WTC11 (cell line): Measurements from ENCODE around the gene CLEC1A. TPM values are rescaled to one million over a fixed set of nuclear protein-coding genes. Genes with fewer than 3 reads are reported as not detected.

ENCODE experiments used
- ATAC-seq: fragments of 200-7000 bp; cut with Tn5 transposase; 2 replicates; pipeline ENCODE4 v1.10.0; 2021; ENCODE audit warnings: mild to moderate bottlenecking, moderate library complexity
- CTCF ChIA-PET: fragments of 300-600 bp; sonication (Branson Sonifier 250); formaldehyde crosslinking; loops from one replicate; lab custom pipeline; 2021; ENCODE audit warnings: antibody characterized with exemption; lab: Charles Lee
- POLR2A ChIA-PET: fragments of 350-600 bp; sonication (Branson Sonifier 250); formaldehyde crosslinking; loops from one replicate; lab custom pipeline; 2021; ENCODE audit warnings: antibody characterized with exemption; lab: Charles Lee
- DNase-seq: peaks from one replicate; pipeline ENCODE4 v3.0.0; 2021; ENCODE audit warnings: low spot score
- H3K27ac Mint-ChIP-seq: 2 replicates; pipeline ENCODE4 v1.8.0; 2021; ENCODE audit warnings: mixed read lengths
- H3K27me3 Mint-ChIP-seq: 2 replicates; pipeline ENCODE4 v1.8.0; 2021; ENCODE audit warnings: low read depth, mild to moderate bottlenecking, moderate library complexity, mixed read lengths
- H3K36me3 Mint-ChIP-seq: 2 replicates; pipeline ENCODE4 v1.8.0; 2021; ENCODE audit warnings: mixed read lengths
- H3K4me1 Mint-ChIP-seq: 2 replicates; pipeline ENCODE4 v1.8.0; 2022; ENCODE audit warnings: mixed read lengths
- H3K4me3 Mint-ChIP-seq: 2 replicates; pipeline ENCODE4 v1.8.0; 2021; ENCODE audit warnings: mild to moderate bottlenecking, moderate library complexity, mixed read lengths
- H3K9me3 Mint-ChIP-seq: 2 replicates; pipeline ENCODE4 v1.8.0; 2021; ENCODE audit warnings: mixed read lengths
- CBFB ChIP-seq: sonication (generic); formaldehyde crosslinking; IDR thresholded peaks from 2 replicates; pipeline ENCODE4 v1.8.1; 2022; ENCODE audit warnings: mild to moderate bottlenecking, low read depth, missing genetic modification reagents
- FOXP1 ChIP-seq: sonication (generic); formaldehyde crosslinking; IDR thresholded peaks from 2 replicates; pipeline ENCODE4 v1.8.0; 2022; ENCODE audit warnings: missing genetic modification reagents, mild to moderate bottlenecking, moderate library complexity, borderline replicate concordance
- IRF2 ChIP-seq: sonication (generic); formaldehyde crosslinking; IDR thresholded peaks from 2 replicates; pipeline ENCODE4 v1.8.0; 2022; ENCODE audit warnings: low read depth, missing genetic modification reagents, borderline replicate concordance
- NFATC4 ChIP-seq: fragments of 250-450 bp; sonication (Bioruptor Pico); IDR thresholded peaks from 2 replicates; pipeline ENCODE4 v1.9.0; 2021; ENCODE audit warnings: mild to moderate bottlenecking
- NFE2L1 ChIP-seq: sonication (generic); formaldehyde crosslinking; IDR thresholded peaks from 2 replicates; pipeline ENCODE4 v1.8.1; 2023; ENCODE audit warnings: missing genetic modification reagents
- NFYB ChIP-seq: sonication (generic); formaldehyde crosslinking; conservative IDR thresholded peaks from 2 replicates; pipeline ENCODE4 v1.8.0; 2022; ENCODE audit warnings: low read depth, missing genetic modification reagents
- TP53 ChIP-seq: sonication (generic); formaldehyde crosslinking; IDR thresholded peaks from 2 replicates; pipeline ENCODE4 v1.8.1; 2023; ENCODE audit warnings: mild to moderate bottlenecking, missing genetic modification reagents
- ZNF317 ChIP-seq: sonication (generic); formaldehyde crosslinking; IDR thresholded peaks from 2 replicates; pipeline ENCODE4 v1.8.1; 2023; ENCODE audit warnings: low read depth, mild to moderate bottlenecking, moderate library complexity, missing genetic modification reagents, borderline replicate concordance
- total RNA-seq: library from RNA; stranded (reverse); gene quantifications from 3 replicates; pipeline ENCODE4 v1.2.3, GENCODE V29; 2021
- TF ChIP-seq, protein P1 (sequence below): fragments of 250-450 bp; sonication (Bioruptor Pico); IDR thresholded peaks from 2 replicates; pipeline ENCODE4 v2.1.2; 2022; ENCODE audit warnings: mild to moderate bottlenecking, moderate library complexity
- TF ChIP-seq, protein P2 (sequence below): sonication (generic); formaldehyde crosslinking; IDR thresholded peaks from 2 replicates; pipeline ENCODE4 v1.8.1; 2023; ENCODE audit warnings: mild to moderate bottlenecking, missing genetic modification reagents, moderate library complexity
- TF ChIP-seq, protein P3 (sequence below): fragments of 250-450 bp; sonication (Bioruptor Pico); IDR thresholded peaks from 2 replicates; pipeline ENCODE4 v1.8.0; 2021; ENCODE audit warnings: mild to moderate bottlenecking
- TF ChIP-seq, protein P4 (sequence below): sonication (generic); formaldehyde crosslinking; IDR thresholded peaks from 2 replicates; pipeline ENCODE4 v1.8.0; 2023; ENCODE audit warnings: missing genetic modification reagents, mild to moderate bottlenecking, borderline replicate concordance
- TF ChIP-seq, protein P5 (sequence below): sonication (generic); formaldehyde crosslinking; IDR thresholded peaks from 2 replicates; pipeline ENCODE4 v1.8.0; 2022; ENCODE audit warnings: missing genetic modification reagents
- TF ChIP-seq, protein P6 (sequence below): fragments of 250-450 bp; sonication (Bioruptor Pico); IDR thresholded peaks from 2 replicates; pipeline ENCODE4 v1.9.0; 2021; ENCODE audit warnings: mild to moderate bottlenecking
- TF ChIP-seq, protein P7 (sequence below): sonication (generic); formaldehyde crosslinking; IDR thresholded peaks from 2 replicates; pipeline ENCODE4 v1.8.0; 2023; ENCODE audit warnings: mild to moderate bottlenecking, missing genetic modification reagents
- TF ChIP-seq, protein P8 (sequence below): sonication (generic); formaldehyde crosslinking; IDR thresholded peaks from 2 replicates; pipeline ENCODE4 v1.8.1; 2022; ENCODE audit warnings: mild to moderate bottlenecking, missing genetic modification reagents, moderate library complexity, borderline replicate concordance
- TF ChIP-seq, protein P9 (sequence below): sonication (generic); formaldehyde crosslinking; IDR thresholded peaks from 2 replicates; pipeline ENCODE4 v1.8.0; 2022; ENCODE audit warnings: mild to moderate bottlenecking, missing genetic modification reagents

CLEC1A gene
- total RNA-seq, 1 experiment from 2014 or later, result not detected

DNA sequence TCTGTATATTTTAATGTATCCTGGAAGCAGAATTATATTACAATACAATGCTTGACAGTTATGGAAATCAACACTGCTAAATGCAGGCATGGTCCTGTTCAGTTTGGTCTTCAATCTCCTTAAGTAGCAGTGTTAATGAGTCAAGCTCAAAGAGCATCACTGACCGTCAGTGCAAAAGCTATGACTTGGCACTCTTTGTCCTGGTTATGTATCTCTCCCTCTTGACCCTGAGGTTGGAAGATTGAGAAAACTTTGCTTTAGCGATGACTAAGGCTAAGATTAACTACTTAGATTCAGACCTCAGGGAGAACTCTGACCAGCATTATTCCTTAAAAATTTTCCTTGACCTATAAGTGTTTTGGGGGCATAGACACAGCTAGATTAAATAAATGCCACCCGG lies 20.3 kb upstream of the CLEC1A start (continued):
- TF ChIP-seq, protein P1, sequence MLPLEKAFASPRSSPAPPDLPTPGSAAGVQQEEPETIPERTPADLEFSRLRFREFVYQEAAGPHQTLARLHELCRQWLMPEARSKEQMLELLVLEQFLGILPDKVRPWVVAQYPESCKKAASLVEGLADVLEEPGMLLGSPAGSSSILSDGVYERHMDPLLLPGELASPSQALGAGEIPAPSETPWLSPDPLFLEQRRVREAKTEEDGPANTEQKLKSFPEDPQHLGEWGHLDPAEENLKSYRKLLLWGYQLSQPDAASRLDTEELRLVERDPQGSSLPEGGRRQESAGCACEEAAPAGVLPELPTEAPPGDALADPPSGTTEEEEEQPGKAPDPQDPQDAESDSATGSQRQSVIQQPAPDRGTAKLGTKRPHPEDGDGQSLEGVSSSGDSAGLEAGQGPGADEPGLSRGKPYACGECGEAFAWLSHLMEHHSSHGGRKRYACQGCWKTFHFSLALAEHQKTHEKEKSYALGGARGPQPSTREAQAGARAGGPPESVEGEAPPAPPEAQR (CRISPR knock-in tag), result no peak
- TF ChIP-seq NFATC4 (no peak), NFYB (no peak)

DNA sequence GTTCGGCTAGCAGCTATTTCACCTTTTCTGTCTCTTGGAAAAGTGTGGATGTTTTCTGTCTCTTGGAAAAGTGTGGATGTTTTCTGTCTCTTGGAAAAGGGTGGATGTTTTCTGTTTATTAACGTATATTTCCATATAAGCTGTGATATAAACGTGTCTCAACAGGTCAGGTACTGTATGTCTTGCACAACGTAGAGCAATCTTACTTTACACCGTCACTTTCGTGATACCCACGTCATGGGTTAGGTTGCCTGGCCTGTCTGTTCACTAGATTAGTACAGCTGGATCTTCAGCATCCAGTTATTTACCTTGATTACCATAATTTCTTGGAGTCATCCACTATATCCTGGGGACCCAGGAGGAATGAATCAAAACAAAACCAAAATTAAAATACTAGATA lies 17.1 kb upstream of the CLEC1A start:
- H3K36me3 Mint-ChIP-seq, result peaks cover under 1% of the 10 kb centered on the region; the same call in 1 of the 2 replicates
- H3K27me3 Mint-ChIP-seq, result no peaks in the 10 kb centered on the region
- no peak for DNase-seq
- ChIA-PET POLR2A (no interaction called here), CTCF (interaction anchor here (0.7 kb wide), 1 partner anchor 176 kb away, joined by 3 read pairs; no protein-coding TSS in a partner anchor)
- no peak overlapping the region for H3K4me3 Mint-ChIP-seq
- H3K9me3 Mint-ChIP-seq, result peaks cover 10% of the 10 kb centered on the region
- ATAC-seq, result no peak
- H3K27ac Mint-ChIP-seq, result no peak overlapping the region
- no peaks in the 10 kb centered on the region for H3K4me1 Mint-ChIP-seq
- TF ChIP-seq, protein P2, sequence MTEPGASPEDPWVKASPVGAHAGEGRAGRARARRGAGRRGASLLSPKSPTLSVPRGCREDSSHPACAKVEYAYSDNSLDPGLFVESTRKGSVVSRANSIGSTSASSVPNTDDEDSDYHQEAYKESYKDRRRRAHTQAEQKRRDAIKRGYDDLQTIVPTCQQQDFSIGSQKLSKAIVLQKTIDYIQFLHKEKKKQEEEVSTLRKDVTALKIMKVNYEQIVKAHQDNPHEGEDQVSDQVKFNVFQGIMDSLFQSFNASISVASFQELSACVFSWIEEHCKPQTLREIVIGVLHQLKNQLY (CRISPR knock-in tag), result no peak
- TF ChIP-seq FOXP1 (CRISPR knock-in tag) (no peak), CBFB (no peak), ZNF317 (CRISPR knock-in tag) (no peak), NFE2L1 (CRISPR knock-in tag) (no peak), NFYB (no peak), IRF2 (CRISPR knock-in tag) (no peak), TP53 (CRISPR knock-in tag) (no peak)
- TF ChIP-seq, protein P3, sequence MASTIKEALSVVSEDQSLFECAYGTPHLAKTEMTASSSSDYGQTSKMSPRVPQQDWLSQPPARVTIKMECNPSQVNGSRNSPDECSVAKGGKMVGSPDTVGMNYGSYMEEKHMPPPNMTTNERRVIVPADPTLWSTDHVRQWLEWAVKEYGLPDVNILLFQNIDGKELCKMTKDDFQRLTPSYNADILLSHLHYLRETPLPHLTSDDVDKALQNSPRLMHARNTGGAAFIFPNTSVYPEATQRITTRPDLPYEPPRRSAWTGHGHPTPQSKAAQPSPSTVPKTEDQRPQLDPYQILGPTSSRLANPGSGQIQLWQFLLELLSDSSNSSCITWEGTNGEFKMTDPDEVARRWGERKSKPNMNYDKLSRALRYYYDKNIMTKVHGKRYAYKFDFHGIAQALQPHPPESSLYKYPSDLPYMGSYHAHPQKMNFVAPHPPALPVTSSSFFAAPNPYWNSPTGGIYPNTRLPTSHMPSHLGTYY (CRISPR knock-in tag), result no peak
- TF ChIP-seq, protein P4, sequence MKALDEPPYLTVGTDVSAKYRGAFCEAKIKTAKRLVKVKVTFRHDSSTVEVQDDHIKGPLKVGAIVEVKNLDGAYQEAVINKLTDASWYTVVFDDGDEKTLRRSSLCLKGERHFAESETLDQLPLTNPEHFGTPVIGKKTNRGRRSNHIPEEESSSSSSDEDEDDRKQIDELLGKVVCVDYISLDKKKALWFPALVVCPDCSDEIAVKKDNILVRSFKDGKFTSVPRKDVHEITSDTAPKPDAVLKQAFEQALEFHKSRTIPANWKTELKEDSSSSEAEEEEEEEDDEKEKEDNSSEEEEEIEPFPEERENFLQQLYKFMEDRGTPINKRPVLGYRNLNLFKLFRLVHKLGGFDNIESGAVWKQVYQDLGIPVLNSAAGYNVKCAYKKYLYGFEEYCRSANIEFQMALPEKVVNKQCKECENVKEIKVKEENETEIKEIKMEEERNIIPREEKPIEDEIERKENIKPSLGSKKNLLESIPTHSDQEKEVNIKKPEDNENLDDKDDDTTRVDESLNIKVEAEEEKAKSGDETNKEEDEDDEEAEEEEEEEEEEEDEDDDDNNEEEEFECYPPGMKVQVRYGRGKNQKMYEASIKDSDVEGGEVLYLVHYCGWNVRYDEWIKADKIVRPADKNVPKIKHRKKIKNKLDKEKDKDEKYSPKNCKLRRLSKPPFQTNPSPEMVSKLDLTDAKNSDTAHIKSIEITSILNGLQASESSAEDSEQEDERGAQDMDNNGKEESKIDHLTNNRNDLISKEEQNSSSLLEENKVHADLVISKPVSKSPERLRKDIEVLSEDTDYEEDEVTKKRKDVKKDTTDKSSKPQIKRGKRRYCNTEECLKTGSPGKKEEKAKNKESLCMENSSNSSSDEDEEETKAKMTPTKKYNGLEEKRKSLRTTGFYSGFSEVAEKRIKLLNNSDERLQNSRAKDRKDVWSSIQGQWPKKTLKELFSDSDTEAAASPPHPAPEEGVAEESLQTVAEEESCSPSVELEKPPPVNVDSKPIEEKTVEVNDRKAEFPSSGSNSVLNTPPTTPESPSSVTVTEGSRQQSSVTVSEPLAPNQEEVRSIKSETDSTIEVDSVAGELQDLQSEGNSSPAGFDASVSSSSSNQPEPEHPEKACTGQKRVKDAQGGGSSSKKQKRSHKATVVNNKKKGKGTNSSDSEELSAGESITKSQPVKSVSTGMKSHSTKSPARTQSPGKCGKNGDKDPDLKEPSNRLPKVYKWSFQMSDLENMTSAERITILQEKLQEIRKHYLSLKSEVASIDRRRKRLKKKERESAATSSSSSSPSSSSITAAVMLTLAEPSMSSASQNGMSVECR, result no peak
- TF ChIP-seq, protein P5, sequence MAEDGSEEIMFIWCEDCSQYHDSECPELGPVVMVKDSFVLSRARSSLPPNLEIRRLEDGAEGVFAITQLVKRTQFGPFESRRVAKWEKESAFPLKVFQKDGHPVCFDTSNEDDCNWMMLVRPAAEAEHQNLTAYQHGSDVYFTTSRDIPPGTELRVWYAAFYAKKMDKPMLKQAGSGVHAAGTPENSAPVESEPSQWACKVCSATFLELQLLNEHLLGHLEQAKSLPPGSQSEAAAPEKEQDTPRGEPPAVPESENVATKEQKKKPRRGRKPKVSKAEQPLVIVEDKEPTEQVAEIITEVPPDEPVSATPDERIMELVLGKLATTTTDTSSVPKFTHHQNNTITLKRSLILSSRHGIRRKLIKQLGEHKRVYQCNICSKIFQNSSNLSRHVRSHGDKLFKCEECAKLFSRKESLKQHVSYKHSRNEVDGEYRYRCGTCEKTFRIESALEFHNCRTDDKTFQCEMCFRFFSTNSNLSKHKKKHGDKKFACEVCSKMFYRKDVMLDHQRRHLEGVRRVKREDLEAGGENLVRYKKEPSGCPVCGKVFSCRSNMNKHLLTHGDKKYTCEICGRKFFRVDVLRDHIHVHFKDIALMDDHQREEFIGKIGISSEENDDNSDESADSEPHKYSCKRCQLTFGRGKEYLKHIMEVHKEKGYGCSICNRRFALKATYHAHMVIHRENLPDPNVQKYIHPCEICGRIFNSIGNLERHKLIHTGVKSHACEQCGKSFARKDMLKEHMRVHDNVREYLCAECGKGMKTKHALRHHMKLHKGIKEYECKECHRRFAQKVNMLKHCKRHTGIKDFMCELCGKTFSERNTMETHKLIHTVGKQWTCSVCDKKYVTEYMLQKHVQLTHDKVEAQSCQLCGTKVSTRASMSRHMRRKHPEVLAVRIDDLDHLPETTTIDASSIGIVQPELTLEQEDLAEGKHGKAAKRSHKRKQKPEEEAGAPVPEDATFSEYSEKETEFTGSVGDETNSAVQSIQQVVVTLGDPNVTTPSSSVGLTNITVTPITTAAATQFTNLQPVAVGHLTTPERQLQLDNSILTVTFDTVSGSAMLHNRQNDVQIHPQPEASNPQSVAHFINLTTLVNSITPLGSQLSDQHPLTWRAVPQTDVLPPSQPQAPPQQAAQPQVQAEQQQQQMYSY (CRISPR knock-in tag), result no peak
- TF ChIP-seq, protein P6, sequence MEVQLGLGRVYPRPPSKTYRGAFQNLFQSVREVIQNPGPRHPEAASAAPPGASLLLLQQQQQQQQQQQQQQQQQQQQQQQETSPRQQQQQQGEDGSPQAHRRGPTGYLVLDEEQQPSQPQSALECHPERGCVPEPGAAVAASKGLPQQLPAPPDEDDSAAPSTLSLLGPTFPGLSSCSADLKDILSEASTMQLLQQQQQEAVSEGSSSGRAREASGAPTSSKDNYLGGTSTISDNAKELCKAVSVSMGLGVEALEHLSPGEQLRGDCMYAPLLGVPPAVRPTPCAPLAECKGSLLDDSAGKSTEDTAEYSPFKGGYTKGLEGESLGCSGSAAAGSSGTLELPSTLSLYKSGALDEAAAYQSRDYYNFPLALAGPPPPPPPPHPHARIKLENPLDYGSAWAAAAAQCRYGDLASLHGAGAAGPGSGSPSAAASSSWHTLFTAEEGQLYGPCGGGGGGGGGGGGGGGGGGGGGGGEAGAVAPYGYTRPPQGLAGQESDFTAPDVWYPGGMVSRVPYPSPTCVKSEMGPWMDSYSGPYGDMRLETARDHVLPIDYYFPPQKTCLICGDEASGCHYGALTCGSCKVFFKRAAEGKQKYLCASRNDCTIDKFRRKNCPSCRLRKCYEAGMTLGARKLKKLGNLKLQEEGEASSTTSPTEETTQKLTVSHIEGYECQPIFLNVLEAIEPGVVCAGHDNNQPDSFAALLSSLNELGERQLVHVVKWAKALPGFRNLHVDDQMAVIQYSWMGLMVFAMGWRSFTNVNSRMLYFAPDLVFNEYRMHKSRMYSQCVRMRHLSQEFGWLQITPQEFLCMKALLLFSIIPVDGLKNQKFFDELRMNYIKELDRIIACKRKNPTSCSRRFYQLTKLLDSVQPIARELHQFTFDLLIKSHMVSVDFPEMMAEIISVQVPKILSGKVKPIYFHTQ (CRISPR knock-in tag), result no peak
- TF ChIP-seq, protein P7, sequence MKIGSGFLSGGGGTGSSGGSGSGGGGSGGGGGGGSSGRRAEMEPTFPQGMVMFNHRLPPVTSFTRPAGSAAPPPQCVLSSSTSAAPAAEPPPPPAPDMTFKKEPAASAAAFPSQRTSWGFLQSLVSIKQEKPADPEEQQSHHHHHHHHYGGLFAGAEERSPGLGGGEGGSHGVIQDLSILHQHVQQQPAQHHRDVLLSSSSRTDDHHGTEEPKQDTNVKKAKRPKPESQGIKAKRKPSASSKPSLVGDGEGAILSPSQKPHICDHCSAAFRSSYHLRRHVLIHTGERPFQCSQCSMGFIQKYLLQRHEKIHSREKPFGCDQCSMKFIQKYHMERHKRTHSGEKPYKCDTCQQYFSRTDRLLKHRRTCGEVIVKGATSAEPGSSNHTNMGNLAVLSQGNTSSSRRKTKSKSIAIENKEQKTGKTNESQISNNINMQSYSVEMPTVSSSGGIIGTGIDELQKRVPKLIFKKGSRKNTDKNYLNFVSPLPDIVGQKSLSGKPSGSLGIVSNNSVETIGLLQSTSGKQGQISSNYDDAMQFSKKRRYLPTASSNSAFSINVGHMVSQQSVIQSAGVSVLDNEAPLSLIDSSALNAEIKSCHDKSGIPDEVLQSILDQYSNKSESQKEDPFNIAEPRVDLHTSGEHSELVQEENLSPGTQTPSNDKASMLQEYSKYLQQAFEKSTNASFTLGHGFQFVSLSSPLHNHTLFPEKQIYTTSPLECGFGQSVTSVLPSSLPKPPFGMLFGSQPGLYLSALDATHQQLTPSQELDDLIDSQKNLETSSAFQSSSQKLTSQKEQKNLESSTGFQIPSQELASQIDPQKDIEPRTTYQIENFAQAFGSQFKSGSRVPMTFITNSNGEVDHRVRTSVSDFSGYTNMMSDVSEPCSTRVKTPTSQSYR (CRISPR knock-in tag), result no peak
- TF ChIP-seq, protein P8, sequence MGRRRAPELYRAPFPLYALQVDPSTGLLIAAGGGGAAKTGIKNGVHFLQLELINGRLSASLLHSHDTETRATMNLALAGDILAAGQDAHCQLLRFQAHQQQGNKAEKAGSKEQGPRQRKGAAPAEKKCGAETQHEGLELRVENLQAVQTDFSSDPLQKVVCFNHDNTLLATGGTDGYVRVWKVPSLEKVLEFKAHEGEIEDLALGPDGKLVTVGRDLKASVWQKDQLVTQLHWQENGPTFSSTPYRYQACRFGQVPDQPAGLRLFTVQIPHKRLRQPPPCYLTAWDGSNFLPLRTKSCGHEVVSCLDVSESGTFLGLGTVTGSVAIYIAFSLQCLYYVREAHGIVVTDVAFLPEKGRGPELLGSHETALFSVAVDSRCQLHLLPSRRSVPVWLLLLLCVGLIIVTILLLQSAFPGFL (CRISPR knock-in tag), result no peak
- TF ChIP-seq, protein P9, sequence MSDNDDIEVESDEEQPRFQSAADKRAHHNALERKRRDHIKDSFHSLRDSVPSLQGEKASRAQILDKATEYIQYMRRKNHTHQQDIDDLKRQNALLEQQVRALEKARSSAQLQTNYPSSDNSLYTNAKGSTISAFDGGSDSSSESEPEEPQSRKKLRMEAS, result no peak
